ENCODE measurements around the gene DNAI4.

Gene DNAI4

DNA sequence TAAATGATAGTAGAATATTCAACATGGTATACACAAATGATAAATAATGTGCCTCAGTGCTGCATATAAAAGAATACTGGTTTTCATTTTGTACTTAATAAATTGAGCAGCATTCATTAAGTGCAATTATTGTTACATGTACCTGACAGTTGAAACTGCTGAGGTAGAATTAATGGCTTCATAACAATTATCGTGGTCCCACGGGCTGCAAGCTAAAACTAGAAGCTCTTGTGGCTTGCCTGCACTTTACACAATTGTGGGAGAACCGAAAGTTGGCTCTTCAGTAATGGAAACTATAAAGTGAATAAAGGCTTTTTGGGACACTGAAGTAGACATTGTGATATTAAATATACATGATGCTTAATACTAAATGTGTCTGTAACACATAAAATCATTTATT lies 146.8 kb downstream of the DNAI4 start:
- Histone ChIP-seq H3K4me3 (no peak overlapping the region), H3K27ac (no peak overlapping the region)
- DNase-seq (ENCODE audit: low spot score) = no peak
- TF ChIP-seq, protein P1, sequence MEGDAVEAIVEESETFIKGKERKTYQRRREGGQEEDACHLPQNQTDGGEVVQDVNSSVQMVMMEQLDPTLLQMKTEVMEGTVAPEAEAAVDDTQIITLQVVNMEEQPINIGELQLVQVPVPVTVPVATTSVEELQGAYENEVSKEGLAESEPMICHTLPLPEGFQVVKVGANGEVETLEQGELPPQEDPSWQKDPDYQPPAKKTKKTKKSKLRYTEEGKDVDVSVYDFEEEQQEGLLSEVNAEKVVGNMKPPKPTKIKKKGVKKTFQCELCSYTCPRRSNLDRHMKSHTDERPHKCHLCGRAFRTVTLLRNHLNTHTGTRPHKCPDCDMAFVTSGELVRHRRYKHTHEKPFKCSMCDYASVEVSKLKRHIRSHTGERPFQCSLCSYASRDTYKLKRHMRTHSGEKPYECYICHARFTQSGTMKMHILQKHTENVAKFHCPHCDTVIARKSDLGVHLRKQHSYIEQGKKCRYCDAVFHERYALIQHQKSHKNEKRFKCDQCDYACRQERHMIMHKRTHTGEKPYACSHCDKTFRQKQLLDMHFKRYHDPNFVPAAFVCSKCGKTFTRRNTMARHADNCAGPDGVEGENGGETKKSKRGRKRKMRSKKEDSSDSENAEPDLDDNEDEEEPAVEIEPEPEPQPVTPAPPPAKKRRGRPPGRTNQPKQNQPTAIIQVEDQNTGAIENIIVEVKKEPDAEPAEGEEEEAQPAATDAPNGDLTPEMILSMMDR (IDR thresholded peaks at IDR 0.05) = no peak

DNA sequence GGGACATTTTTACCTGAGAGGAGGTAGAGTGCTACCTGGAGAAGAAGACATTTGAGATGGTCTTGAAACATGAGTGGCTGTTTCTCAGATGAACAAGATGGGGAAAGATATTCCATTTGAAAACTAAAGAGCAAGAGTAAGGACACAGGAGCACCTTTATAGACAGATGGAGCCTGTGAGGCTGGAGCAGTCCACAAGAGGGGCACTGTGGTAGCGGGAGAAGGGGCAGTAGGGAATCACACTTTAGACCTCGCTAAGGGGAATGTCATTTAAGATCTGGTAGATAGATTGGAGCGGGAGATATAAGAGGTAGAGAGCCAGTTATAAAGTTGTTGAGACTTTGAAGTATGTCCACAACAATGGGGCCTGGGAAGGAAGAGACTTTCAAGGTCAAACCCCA lies 149.0 kb downstream of the DNAI4 start:
- TF ChIP-seq, protein P1 (IDR thresholded peaks at IDR 0.05) = no peak
- H3K27ac ChIP-seq = no peak overlapping the region
- H3K4me3 ChIP-seq = no peak overlapping the region
- no peak for DNase-seq (ENCODE audit: low spot score)

DNA sequence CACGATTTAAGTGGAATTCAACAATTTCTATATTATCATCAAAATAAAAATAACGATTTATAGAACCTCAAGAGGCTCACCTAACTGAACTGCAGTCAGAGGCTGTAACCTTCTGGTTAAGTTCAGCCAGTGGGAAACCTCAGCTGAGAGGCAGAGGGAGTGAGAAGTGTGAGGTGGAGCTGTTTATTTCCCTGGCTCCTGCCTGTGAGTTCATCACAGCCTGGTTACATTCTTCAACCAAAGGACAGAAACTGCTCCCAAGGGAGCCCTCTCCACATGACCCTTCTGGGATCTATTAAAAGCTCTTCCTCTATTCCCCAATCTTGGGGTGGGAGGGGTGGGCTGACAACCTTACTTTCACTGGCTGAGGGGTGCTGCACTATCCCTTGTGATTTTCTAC lies 150.2 kb downstream of the DNAI4 start:
- no peak for DNase-seq (ENCODE audit: low spot score)
- TF ChIP-seq, protein P1 (IDR thresholded peaks at IDR 0.05) = no peak
- no peak overlapping the region for H3K27ac ChIP-seq
- no peak overlapping the region for H3K4me3 ChIP-seq

DNA sequence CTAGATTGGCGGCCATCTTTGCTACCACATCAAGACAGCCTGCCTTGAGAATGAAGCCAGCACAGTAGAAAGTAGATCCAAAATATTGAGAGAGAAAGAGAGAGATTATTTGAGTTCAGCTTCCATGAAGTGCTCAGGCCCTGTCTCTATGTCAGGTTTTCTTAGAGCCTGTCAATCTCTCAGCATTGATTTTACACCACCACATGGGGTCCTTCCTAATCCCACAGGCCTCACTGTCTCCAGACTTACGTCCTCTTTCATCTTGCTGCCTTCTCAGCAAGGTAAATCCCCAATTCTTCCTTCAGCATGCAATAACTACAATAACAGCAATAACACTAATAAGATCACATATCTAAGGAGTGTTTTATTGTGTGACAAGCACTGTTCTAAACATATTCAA lies 151.4 kb downstream of the DNAI4 start:
- no peak overlapping the region for H3K4me3 ChIP-seq
- TF ChIP-seq, protein P1 (IDR thresholded peaks at IDR 0.05) = no peak
- H3K27ac ChIP-seq = no peak overlapping the region
- DNase-seq (ENCODE audit: low spot score) = no peak

DNA sequence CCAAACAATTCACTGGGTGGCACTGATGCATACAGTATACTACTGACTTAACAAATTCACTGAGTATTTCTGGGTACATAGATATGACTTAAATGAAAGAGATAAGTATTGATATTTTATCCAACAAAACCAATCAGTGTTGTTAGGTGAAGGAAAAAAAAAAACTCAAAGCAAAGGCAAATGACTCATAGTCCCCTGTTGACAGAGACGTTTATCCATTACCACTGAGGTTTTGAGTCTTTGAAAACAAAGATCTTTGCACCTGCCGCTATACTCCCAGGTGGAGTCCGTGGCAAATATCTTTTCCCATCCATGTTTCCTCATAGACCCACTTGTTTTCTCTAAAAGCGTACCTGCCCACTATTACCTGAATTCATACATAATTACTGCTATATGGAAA lies 154.0 kb downstream of the DNAI4 start:
- TF ChIP-seq, protein P1 (IDR thresholded peaks at IDR 0.05) = no peak
- Histone ChIP-seq H3K4me3 (no peak overlapping the region), H3K27ac (no peak overlapping the region)
- no peak for DNase-seq (ENCODE audit: low spot score)

DNA sequence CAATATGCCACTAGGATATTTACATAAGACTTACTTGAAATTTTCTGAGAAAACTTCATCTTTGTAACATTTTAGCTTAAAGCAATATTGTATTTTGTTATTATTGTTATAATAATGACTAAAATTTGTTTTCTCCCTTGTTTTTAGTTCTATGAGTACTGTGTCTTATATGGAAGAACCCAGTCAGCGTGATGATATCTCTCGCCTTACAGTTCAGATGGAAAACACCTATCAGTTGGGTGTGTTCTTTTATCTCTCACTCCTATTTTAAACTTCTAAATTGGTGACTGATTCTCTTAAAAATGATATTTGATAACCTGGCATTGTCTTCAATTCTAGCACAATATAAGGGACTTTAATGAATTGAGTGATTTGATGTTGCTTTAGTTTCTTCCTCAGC lies 154.4 kb downstream of the DNAI4 start:
- H3K27ac ChIP-seq = no peak overlapping the region
- TF ChIP-seq, protein P1 (IDR thresholded peaks at IDR 0.05) = no peak
- no peak for DNase-seq (ENCODE audit: low spot score)

DNA sequence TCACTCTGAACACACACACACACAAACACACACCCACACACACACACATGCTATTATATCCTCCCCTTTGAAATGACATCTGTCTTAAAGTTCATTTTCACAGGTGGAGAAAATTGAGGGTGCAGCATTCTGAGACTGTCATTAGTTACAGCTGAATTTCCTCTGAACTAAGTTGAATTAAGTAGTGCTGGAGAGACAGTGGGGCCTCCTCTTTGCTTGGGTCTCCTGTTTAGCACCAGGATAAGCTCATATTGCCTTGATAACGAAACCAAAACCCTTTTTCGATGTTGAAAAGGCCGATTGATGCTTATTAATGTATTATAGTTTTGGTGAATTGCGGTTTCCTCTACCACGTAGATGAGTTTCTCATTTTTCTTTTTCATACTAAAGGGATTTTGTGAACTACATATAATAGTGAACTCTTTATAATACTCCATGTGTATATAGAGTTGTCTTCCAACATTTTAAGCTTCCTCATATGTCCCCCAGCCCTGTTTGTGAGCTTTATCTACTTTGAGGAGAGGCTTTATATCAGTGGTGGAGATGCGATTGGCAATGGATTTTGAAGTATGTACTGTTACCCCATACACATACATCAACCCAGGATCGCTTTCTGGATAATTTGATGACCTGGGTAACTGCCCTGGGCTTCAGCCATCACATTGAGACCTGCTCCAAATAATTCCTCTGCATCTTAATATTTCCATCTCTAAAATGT lies 155.0 kb downstream of the DNAI4 start:
- TF ChIP-seq, protein P1 (IDR thresholded peaks at IDR 0.05) = no peak
- no peak overlapping the region for H3K4me3 ChIP-seq

More for the DNA sequence above, 154.4 kb downstream of the DNAI4 start:
- H3K4me3 ChIP-seq = no peak overlapping the region

More for the DNA sequence above, 155.0 kb downstream of the DNAI4 start:
- no peak for DNase-seq (ENCODE audit: low spot score)
- H3K27ac ChIP-seq = no peak overlapping the region

Data from coronary artery (tissue), 2 donors.